HG03095 (cell line): Measurements from ENCODE around the gene TBC1D21.

Experiments
- ATAC-seq: cut with Tn5 transposase; IDR thresholded peaks from one replicate; pipeline ENCODE4 v1.9.1; 2021; ENCODE audit warnings: moderate library complexity; ENCODE audit not compliant: unreplicated experiment

The TBC1D21 gene

GRCh38 chr15:73858062-73858461 lies 15.3 kb upstream of the TBC1D21 start:
- no peak for ATAC-seq

DNA sequence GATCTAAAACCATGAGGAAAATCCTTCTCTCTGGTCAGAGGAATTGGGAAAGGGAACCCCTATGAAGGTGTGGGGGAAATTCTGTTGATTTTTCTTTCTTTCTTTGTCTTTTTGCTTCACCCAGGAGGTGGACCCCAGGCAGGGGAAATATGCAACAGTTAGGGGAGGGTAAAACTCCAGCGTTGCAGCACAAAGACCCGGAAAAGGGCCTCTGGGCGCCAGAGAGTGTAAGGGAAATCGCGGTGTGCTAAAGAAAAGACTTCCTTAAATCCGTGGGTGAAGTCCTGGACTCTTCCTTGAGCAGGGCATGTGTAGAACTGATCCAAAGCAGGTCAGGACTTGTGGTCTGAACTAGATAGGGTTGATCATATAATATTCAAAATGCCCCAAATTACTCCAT lies 11.1 kb upstream of the TBC1D21 start:
- ATAC-seq, result no peak

GRCh38 chr15:73865379-73865778 lies 8.0 kb upstream of the TBC1D21 start:
- no peak for ATAC-seq

DNA sequence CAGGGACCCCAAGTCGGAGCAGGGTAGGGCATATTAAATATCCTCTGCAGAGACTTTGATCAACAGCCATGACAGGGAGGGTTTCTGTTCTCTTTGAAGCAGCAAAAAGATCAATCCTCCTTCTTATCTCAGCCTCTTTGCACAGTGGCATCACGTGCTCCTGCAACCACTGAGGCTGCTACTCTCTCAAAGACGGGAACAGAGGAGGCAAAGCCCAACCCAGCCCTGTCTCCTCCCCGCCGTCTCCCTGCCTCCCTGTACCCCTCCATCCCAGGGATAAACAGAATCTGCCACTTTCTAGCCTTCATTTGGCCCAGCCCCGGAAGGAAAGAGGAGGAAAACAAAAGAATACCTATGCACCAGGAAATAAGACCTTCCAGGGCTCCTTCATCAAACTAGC lies 7.5 kb upstream of the TBC1D21 start:
- no peak for ATAC-seq

DNA sequence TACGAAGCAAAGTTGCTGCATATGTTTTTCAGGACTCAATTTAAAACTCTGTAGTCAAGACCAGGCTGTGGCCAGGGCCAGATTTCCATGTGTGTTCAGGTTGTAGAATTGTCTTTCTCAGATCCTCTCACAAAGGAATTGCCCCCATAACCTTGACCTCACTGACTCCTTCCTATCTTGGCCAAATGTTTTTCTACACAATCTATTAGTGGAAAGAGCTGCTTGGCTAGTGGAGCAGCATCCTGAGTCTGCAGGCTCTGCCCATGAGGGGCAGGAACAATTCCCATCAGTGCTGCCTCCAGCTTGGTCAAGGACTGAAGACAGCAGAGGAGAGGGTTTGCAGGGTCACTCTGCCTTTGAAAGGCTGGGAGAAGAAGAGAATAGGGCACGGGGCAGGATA lies 6.9 kb upstream of the TBC1D21 start:
- no peak for ATAC-seq

GRCh38 chr15:73866881-73867410 lies 6.4 kb upstream of the TBC1D21 start:
- ATAC-seq, result no peak

DNA sequence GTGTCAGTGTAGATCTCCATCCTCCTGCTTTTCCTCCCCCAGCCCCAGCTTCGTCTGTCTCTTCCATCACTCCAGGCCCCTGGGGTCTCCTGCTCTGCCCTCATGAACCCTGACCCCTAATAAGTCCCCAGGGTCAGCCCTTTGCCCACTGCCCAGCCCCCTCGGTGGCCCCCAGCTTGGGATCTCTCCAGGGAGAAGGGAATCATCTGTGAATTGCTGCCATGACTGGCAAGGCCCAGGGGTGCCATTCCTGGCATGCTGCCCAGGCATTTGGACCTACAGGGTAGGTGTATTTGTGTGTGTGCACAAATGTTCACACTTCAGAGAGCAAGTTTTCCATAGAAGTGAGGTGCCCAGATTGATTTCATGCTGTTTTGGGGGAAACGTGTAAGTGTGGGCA lies 5.9 kb upstream of the TBC1D21 start:
- ATAC-seq, result no peak

GRCh38 chr15:73867956-73868355 lies 5.4 kb upstream of the TBC1D21 start:
- ATAC-seq, result no peak

- no peak for ATAC-seq
Measured at GRCh38 chr15:73869216-73869995, 4.0 kb upstream of the TBC1D21 start.

GRCh38 chr15:73870700-73871408 lies 2.5 kb upstream of the TBC1D21 start:
- ATAC-seq, result no peak

GRCh38 chr15:73872346-73872745 lies 1.0 kb upstream of the TBC1D21 start:
- no peak for ATAC-seq

GRCh38 chr15:73873889-73874511 lies 636 bp downstream of the TBC1D21 start:
- no peak for ATAC-seq

DNA sequence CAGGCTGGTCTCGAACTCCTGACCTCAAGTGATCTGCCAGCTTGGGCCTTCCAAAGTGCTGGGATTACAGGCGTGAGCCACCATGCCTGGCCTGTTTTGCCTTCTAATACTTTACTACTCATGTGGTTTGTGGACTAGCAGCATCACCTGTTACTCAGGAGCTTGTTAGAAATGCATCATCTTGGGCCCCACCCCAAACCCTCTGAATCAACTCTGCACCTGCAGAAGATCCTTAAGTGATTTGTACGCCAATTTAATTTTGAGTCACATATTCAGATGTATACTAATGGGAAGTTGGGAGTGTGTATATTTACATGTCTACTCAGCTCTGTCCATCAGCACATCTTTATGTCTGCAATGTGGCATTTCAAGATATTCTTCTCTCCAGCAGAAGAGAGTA lies 6.1 kb downstream of the TBC1D21 start:
- ATAC-seq, result no peak

DNA sequence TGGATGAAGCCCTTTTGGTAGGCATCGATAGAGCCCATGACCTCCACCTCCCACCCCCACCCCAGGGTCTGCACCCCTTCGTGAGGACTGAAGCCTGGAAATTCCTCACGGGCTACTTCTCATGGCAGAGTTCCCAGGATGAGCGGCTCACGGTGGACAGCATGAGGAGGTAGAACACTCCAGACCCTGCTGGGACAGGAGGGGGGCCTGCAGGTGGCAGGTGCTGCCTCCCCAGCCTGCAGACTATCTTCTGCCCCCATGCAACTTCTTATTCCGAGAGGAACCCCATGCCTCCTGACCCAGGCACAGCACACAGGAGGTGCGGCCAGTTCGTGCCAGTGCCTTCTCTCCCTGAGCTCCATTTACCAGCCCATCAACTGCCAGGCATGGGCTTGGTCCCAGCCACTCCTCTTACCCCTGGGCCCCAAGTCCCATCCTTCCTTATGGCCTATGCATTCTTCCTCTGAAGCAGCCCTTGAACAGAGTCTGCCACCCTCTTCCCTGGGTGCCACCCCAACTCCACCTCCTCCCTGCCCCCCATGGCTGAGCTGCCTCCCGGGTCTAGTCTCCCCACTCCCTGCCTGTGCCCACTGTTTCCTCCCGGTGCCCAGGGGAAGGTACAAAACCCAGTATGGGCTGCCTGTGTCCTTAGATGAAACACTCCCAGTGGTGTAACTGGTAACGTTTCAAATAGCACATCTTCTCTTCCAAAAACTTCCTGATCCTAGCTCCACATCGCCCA lies 8.4 kb downstream of the TBC1D21 start:
- ATAC-seq, result no peak

DNA sequence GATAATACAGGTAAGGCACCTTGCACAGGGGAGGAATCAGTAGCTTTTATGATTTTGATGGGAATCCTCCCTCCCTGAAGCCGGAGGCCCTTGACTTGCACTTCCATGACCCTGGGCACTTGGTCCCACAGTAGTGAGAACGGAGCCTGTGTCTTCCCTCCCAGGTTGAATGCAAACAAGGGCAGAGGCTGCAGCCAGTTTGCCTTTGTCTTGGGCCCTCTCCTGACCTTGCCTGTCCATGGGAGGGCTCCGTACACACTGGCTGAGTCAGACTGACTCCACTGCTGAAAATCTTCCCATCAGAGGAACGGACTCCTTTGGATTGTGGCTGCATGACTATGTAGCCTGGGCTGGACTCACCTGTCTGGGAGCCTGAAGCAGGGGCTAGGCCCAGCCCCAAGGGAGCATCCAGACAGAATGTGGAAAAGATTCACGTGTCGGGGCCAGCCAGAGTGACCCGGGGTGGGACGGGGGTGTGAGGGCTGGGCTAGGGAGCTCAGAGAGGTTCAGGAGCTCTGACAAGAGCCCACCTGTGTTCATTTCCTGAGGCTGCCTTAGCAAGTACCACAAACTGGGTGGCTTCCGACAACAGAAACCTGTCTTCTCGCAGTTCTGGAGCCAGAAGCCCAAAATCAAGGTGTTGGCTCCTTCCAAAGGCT lies 9.5 kb downstream of the TBC1D21 start:
- no peak for ATAC-seq

DNA sequence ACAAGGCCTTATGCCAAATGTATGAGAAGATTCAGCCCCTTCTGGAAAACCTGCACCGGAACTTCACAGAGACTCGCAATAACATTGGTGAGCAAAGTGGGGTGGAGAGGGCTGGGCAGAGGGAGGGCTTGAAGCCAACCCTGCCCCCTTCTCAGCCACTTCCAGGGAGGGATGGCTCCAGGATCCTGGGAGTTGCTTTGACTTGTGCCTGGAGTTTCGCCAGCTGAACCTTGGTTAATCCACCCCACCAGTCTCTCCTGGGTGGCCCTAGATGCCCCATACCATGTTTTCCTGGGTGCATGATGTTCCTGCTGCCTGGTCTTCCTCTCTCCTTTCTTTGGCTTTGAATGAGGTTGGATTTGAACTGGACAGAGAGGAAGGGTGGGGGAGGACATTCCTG lies 10.8 kb downstream of the TBC1D21 start:
- ATAC-seq, result no peak

DNA sequence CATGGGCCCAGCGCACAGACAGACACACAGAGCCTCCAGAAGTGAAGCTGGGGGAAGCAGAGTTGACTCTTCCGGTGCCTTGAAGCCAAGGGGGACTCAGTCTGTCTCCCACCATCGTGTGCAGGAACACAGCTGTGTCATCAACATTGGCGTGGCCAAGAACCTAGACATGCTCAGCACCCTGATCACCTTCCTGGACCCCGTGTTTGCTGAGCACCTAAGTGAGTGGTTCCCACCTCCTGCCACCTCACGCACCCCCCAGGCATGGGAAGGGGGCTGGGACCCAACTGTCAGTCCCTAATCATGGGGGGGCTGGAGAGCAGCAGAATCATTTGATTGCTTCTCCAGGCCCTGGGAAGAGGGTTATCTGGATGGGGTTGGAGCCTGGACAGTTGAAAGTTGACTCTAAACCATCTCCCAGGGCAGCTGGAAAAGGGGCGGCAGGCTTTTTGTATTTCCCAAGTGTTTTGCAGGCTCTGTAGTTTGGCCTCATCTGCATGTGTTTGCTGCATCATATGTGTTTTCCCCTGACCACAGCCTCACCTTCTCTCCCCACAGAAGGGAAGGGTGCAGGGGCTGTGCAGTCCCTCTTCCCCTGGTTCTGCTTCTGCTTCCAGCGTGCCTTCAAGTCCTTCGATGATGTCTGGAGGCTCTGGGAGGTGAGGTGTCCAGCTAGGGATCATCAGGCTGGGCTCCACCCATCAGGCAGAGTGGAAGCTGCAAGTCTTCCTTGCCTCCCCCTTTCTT lies 12.8 kb downstream of the TBC1D21 start:
- ATAC-seq, result no peak

- ATAC-seq, result no peak
Measured at GRCh38 chr15:73886717-73887345, 13.5 kb downstream of the TBC1D21 start.

DNA sequence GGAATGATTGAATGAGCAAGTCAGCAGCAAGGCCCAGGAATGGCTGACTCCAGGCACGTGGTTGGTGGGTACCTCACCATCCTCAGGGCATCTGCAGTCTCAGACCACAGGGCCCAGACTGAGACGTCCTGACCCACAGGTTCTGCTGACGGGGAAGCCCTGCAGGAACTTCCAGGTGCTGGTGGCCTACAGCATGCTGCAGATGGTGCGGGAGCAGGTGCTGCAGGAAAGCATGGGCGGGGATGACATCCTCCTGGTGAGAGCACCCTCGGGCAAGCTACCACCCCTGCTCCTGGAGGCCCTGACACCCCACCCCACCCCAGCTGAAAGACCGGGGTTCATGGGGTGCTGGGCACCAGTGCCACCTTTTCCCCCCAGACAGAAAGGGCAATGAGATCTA lies 14.1 kb downstream of the TBC1D21 start:
- no peak for ATAC-seq
